ENCODE results near the gene SHBG.

The SHBG gene

DNA sequence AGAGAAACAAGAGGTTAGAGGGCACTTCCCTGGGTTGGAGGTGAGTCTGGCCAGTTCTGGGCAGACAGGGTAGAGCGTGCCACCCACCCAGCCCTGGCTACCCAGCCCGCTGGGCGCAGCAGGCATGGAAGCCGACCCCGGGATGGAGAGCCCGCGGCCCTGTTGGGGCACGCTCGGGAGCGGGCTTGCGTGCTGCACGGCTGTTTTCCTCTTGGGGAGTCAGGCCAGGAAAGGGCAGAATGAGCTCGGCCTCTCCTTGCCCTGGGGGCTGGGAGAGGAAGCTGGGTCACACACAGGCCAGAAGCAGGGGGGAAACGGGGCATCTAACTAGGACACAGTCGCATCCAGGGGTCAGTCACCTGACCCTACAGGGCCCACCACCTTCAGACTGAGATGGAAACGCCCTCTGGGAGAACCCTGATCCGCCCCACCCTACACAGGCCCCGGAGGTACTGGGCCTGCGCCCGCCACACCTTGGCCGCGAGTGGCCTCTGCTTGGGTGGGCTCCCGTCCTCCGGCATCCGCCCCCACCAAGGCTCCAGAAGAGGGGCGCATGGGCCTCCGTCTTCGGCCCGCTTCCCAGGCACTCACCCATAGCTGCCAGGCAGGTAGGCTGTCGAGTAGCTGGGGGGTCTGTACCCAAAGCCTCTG, 41.3 kb upstream of the SHBG start:
- DNase-seq (ENCODE audit: low read depth in 1 of 2, low spot score in 1 of 2): peak in 1 of 2 experiments; percentile 0
- Histone ChIP-seq H3K27ac (replicated peaks) (peak overlapping the region; percentile 63), H3K4me3 (replicated peaks; ENCODE audit: insufficient read depth, low read length) (no peak overlapping the region), H3K27me3 (ENCODE audit: insufficient read depth, poor library complexity, severe bottlenecking) (no peaks in the 10 kb centered on the region)
- no peak for TF ChIP-seq CTCF (IDR thresholded peaks at IDR 0.05; ENCODE audit: insufficient read depth, low read length)
- TF ChIP-seq POLR2AphosphoS5 (IDR thresholded peaks at IDR 0.05; ENCODE audit: low read depth): no peak
- TF ChIP-seq GABPA (IDR thresholded peaks at IDR 0.05; ENCODE audit: low read depth): no peak
- TF ChIP-seq REST (IDR thresholded peaks at IDR 0.05; ENCODE audit: insufficient replicate concordance, low read depth): no peak
- no peak for TF ChIP-seq SPI1 (IDR thresholded peaks at IDR 0.05; ENCODE audit: borderline replicate concordance, low read depth)

DNA sequence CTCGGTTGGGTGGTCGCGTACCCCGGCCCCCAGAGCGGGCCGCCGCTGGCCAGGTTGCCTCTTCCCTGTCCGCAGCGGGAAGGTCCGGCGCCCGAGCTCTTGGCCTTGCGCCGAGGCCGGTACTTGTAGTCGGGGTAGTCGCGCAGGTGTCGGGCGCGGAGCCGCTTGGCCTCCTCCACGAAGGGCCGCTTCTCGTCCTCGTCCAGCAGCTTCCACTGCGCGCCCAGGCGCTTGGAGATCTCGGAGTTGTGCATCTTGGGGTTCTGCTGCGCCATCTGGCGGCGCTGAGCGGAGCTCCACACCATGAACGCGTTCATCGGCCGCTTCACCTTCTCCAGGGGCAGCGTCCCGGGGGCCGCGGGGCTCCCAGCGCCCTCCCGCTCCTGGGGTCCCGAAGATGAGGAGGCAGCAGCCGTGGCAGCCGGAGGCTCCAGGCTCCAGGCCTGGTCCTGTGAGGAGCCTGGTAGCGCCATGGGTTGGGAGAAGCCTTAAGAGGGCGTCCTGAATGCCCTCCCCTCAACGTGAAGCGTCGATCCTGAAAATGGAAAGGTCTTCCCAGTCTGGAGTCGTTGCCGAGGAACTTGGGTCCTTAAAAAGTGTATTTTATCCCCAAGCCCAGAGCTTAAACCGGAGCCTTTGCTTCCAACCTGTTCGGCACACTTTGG, 40.6 kb upstream of the SHBG start:
- Histone ChIP-seq H3K27me3 (ENCODE audit: insufficient read depth, poor library complexity, severe bottlenecking) (no peaks in the 10 kb centered on the region), H3K27ac (replicated peaks) (no peak overlapping the region), H3K4me3 (replicated peaks; ENCODE audit: insufficient read depth, low read length) (no peak overlapping the region)
- TF ChIP-seq REST (IDR thresholded peaks at IDR 0.05; ENCODE audit: insufficient replicate concordance, low read depth): no peak
- DNase-seq (ENCODE audit: low read depth in 1 of 2, low spot score in 1 of 2): no peak

DNA sequence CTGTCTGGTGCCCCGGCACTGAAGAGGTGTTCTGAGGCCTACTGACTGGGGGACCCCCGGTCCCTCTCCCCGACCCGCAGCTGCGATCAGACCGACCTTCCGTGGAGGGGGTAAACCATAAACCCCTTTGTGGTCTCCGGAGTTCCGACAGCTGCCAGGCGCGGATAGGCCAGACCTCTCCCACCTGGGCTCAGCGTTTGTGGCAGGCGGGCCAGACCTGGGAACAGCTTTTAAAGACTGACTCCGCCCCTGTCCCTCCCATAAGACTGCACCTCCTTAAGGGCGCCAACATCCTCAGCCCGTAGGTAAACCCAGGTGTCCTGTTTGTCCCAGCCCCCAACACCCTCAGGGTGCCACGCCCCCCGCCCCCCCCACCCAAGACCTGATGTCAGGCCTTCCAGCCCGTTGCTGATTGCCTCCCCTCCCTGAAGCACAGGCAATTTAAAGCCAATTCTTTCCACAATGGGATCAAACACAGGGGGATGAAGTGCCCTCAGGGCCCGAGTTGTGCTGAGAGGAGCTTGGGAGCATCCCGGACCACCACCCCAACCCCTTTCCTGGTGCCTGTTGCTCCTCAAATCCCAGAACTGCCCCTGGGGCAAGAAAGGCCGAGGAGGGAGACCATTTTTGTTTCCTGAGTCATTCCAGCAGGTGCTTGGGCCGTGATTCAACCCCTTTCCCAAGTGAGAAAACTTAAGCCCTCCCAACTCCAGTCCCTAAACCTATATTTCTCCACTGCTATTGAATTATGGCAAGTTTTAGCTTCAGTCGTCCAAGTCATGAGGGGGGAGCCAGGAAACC, 39.8 kb upstream of the SHBG start, which contains the start of gene SOX15:
Gene SOX15, minus strand, starts transcription at position 204 of the 801 bp plus-strand sequence. CDS start 418 bp downstream, outside the sequence.
- TF ChIP-seq SPI1 (IDR thresholded peaks at IDR 0.05; ENCODE audit: borderline replicate concordance, low read depth) (no peak), POLR2AphosphoS5 (IDR thresholded peaks at IDR 0.05; ENCODE audit: low read depth) (no peak), REST (IDR thresholded peaks at IDR 0.05; ENCODE audit: insufficient replicate concordance, low read depth) (no peak), GABPA (IDR thresholded peaks at IDR 0.05; ENCODE audit: low read depth) (no peak), CTCF (IDR thresholded peaks at IDR 0.05; ENCODE audit: insufficient read depth, low read length) (no peak)
- H3K27ac ChIP-seq (replicated peaks): no peak within 1 kb of the TSS
- H3K27me3 ChIP-seq (ENCODE audit: insufficient read depth, poor library complexity, severe bottlenecking): no peaks in the 10 kb centered on the region
- H3K4me3 ChIP-seq (replicated peaks; ENCODE audit: insufficient read depth, low read length): no peak within 1 kb of the TSS
- DNase-seq (ENCODE audit: low read depth in 1 of 2, low spot score in 1 of 2): no peak
